GM12878 (cell line): ENCODE data around the gene OXCT2. TPM values are rescaled to one million over a fixed set of nuclear protein-coding genes. Genes with fewer than 3 reads are reported as not detected.
"Not testable (repeated sequence)": the region's sequence is repeated elsewhere in the genome, so short reads cannot be mapped to it uniquely, and the experiment has no call there.

Experiments used
- ATAC-seq: fragments of 200-7000 bp; cut with Tn5 transposase; 3 replicates; pipeline ENCODE4 v1.9.1; 2020; ENCODE audit warnings: mild to moderate bottlenecking, moderate library complexity
- BruUV-seq: library from RNA; stranded (reverse); fragments of 400-500 nt; replicated peaks from 2 replicates; lab custom pipeline; 2021; lab: Mats Ljungman, UMichigan
- CTCF ChIA-PET: fragments of 300-600 bp; sonication (Branson Sonifier 250); formaldehyde crosslinking; extraction: SDS; loops from one replicate; lab custom pipeline; 2021; ENCODE audit warnings: inconsistent platforms; lab: Yijun Ruan, JAX
- POLR2A ChIA-PET: fragments of 350-600 bp; formaldehyde crosslinking; extraction: SDS; loops from one replicate; lab custom pipeline; 2021; ENCODE audit warnings: inconsistent platforms; lab: Charles Lee
- RAD21 ChIA-PET: fragments of 300-600 bp; sonication (Branson Sonifier 250); formaldehyde crosslinking; loops from one replicate; lab custom pipeline; 2023; ENCODE audit warnings: antibody characterized with exemption; ENCODE audit not compliant: unreplicated experiment; lab: Charles Lee
- SMC1A ChIA-PET: fragments of 300-600 bp; sonication (Branson Sonifier 250); formaldehyde crosslinking; loops from one replicate; lab custom pipeline; 2023; ENCODE audit not compliant: unreplicated experiment, uncharacterized antibody; lab: Charles Lee
- DNase-seq: peaks from one replicate; pipeline ENCODE4 v3.0.0-alpha.2; 2011; ENCODE audit warnings: low read depth, low spot score
- FAIRE-seq: peaks from 3 replicates; lab custom pipeline; 2011; peaks lifted over from hg19 to GRCh38; lab: Jason Lieb, UNC
- H2AFZ ChIP-seq: 2 replicates; pipeline ENCODE4 v1.6.0; 2011; ENCODE audit warnings: low read depth, low read length, control low read depth; ENCODE audit not compliant: control insufficient read depth
- H3K27ac ChIP-seq: 2 replicates; pipeline ENCODE4 v1.5.1; 2011; ENCODE audit warnings: control low read depth; ENCODE audit not compliant: control insufficient read depth, insufficient read depth
- H3K27me3 ChIP-seq, 2 experiments: replicated peaks in 1 of 2; 2 replicates each; pipeline versions ENCODE4 v1.6.0 to v1.6.1; 2011; ENCODE audit warnings: low read length in 1 of 2; ENCODE audit not compliant: control insufficient read depth in 2 of 2, insufficient read depth in 2 of 2
- H3K36me3 ChIP-seq, 2 experiments: 2 replicates each; pipeline ENCODE4 v1.5.1; 2011; ENCODE audit warnings: low read length in 1 of 2; ENCODE audit not compliant: control insufficient read depth in 2 of 2, insufficient read depth in 2 of 2
- H3K4me1 ChIP-seq: 2 replicates; pipeline ENCODE4 v1.6.1; 2011; ENCODE audit warnings: mild to moderate bottlenecking, low read length, moderate library complexity, mixed read lengths; ENCODE audit not compliant: control insufficient read depth, insufficient read depth
- H3K4me2 ChIP-seq: 2 replicates; pipeline ENCODE4 v1.6.0; 2011; ENCODE audit warnings: control low read depth; ENCODE audit not compliant: control insufficient read depth, insufficient read depth
- H3K4me3 ChIP-seq: fragments of 200-600 bp; sonication (generic); 2 replicates; pipeline ENCODE4 v1.5.1; 2016
- H3K79me2 ChIP-seq: 2 replicates; pipeline ENCODE4 v1.6.0; 2011; ENCODE audit warnings: low read length; ENCODE audit not compliant: control insufficient read depth, insufficient read depth
- H3K9ac ChIP-seq: 2 replicates; pipeline ENCODE4 v1.8.0; 2011; ENCODE audit warnings: low read length, control low read depth, mixed read lengths; ENCODE audit not compliant: control insufficient read depth, insufficient read depth
- H3K9me3 ChIP-seq: replicated peaks from 3 replicates; pipeline ENCODE4 v1.5.1; 2011; ENCODE audit warnings: mild to moderate bottlenecking, low read length; ENCODE audit not compliant: control insufficient read depth, insufficient read depth
- H4K20me1 ChIP-seq: 2 replicates; pipeline ENCODE4 v1.6.0; 2011; ENCODE audit not compliant: control insufficient read depth, insufficient read depth
- WGBS: methylation state at CpG from one replicate; pipeline ENCODE4 v1.1.6; 2016; ENCODE audit warnings: low lambda C conversion rate; ENCODE audit not compliant: insufficient replicate concordance, insufficient coverage; ENCODE audit errors: missing lambda C conversion rate; 5-methylcytosine and 5-hydroxymethylcytosine counted together
- in situ Hi-C: fragments of 300-500 bp; cut with MboI; formaldehyde crosslinking; loops from 9 replicates; pipeline ENCODE4 v1.14.3; 2018; ENCODE audit warnings: mixed read lengths
- intact Hi-C: fragments of 100-400 bp; cut with micrococcal nuclease; formaldehyde crosslinking; loops from one replicate; pipeline ENCODE4 v1.14.2; 2022; ENCODE audit not compliant: unreplicated experiment
- polyA plus RNA-seq, 11 experiments: library from polyadenylated mRNA; depleted of rRNA in 4 of 11; unstranded in 6 of 11; stranded (reverse) in 5 of 11; fragments of >200 nt; fragmentation: Nextera tagmentation in 4 of 11; fragmentation: Illumina TruSeq in 1 of 11; extraction: Ambion mirVana in 4 of 11; extraction: Trizol in 1 of 11; gene quantifications; 1 replicate in 1 of 11; 2 replicates in 10 of 11; pipeline versions ENCODE4 v1.2.1 to v1.2.3, GENCODE V29; 2011 to 2016; ENCODE audit warnings: inconsistent platforms in 2 of 11, missing spikeins in 2 of 11, low read depth in 1 of 11
- total RNA-seq, 4 experiments: library from RNA; depleted of rRNA in 3 of 4; stranded (reverse); fragments of >200 nt in 3 of 4; fragmentation: Illumina TruSeq in 1 of 4; extraction: Trizol in 1 of 4; gene quantifications; 2 replicates each; pipeline versions ENCODE4 v1.2.1 to v1.2.3, GENCODE V29; 2013 to 2021

OXCT2 gene
- total and polyA plus RNA-seq, 10 of the 15 experiments (the other 5 are each of a cell fraction or from before 2014, with no cell fraction given): 0.06 to 1.9 (median 0.59) TPM

DNA sequence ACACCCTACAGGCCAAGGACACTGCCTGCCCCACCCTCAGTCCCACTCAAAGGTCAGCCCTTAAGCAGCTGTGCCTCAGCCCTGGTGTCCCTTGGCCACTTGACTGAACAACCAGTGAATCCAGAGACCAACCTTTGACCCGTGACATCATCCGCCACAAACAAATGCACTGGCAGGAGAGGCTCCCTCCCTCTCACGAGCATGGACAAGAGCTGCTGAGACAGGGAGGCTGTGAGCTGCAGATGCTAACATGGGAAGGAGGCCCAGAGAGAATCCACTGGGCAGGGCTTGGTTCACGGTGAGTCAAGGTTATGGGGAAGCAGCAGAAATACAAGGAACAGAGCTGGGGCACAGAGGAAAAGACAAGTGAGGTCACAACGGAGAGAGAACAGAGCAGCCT, 4.7 kb downstream of the OXCT2 start:
- SMC1A ChIA-PET, H3K4me3 ChIP-seq, H4K20me1 ChIP-seq, H3K9me3 ChIP-seq, RAD21 ChIA-PET, H3K27me3 ChIP-seq, H3K9ac ChIP-seq, DNase-seq, BruUV-seq, FAIRE-seq, H3K4me1 ChIP-seq, H3K27ac ChIP-seq, H3K79me2 ChIP-seq, H2AFZ ChIP-seq, ATAC-seq, CTCF ChIA-PET, in situ Hi-C loops, POLR2A ChIA-PET, H3K4me2 ChIP-seq, H3K36me3 ChIP-seq, intact Hi-C loops: not testable (repeated sequence)
- WGBS: 38% methylated on average over 1 of the region's 5 CpGs

DNA sequence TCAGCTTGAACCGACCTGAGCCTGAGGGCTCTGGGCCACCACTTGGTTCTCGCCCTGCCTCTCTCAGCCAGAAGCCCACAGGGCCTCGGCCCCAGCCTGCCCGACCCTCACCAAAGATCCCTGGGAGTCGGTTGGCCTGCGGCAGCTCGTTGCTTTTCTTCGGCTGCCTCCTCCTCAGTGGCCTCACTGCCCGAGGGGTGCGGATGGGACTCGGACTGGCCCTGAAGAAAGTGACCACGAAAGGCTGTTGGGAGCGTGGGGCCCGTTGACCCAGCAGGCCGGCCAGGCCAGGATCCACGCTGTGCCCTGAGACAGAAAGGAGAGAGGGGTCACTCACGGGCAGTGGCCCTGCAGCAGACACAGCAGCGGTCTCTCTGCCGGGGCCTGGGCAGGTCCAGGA, 6.6 kb downstream of the OXCT2 start:
- in situ Hi-C loops, H3K36me3 ChIP-seq, H3K4me3 ChIP-seq, BruUV-seq, RAD21 ChIA-PET, H3K9me3 ChIP-seq, ATAC-seq, H3K27ac ChIP-seq, SMC1A ChIA-PET, POLR2A ChIA-PET, FAIRE-seq, H4K20me1 ChIP-seq, H3K79me2 ChIP-seq, intact Hi-C loops, DNase-seq, CTCF ChIA-PET, H3K4me2 ChIP-seq, H2AFZ ChIP-seq, H3K4me1 ChIP-seq, H3K27me3 ChIP-seq, H3K9ac ChIP-seq: not testable (repeated sequence)
- 92% methylated on average over 8 of the region's 19 CpGs for WGBS

DNA sequence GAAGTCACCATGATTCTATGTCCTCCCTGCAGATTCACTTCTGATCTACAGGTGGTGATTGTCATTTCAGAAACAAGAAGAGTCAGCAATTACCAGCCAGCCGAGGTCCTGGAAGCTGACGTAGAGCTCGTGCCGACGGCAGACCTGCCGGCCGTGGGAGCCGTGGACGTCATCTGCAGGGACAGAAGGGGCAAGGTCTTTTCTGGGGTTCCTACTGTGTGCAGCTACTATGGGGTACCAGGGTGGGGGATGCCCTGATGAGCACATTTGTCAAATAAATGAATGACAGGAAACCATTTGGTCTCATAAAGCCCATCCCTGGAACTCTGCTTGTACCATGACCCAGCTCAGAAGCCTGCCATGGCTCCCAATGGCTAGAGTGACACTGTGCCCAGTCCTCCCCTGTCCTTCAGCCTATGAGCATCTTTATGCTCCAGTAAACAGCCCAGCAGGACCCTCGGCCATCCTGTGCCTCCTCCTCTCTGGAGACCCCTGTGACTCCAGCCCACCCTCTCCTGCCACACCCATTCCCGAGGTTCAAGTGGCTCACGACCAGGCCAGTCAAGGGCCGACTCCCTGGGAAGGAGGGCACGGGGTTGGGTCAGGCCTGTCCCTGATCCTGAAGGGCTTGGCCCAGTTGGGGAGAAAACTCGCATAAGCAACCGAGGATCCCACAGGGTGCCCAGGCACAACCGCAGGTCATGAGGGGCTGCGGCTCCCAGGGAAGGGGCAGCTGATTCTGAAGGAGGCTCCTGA, 7.4 kb downstream of the OXCT2 start:
- FAIRE-seq, in situ Hi-C loops, BruUV-seq, H3K4me3 ChIP-seq, POLR2A ChIA-PET, H3K27me3 ChIP-seq, H3K36me3 ChIP-seq, intact Hi-C loops, H3K9ac ChIP-seq, H3K4me2 ChIP-seq, H3K4me1 ChIP-seq, CTCF ChIA-PET, H3K27ac ChIP-seq, DNase-seq, ATAC-seq, H4K20me1 ChIP-seq, H3K9me3 ChIP-seq, H2AFZ ChIP-seq, H3K79me2 ChIP-seq, RAD21 ChIA-PET, SMC1A ChIA-PET: not testable (repeated sequence)
- 76% methylated on average over 15 of the region's 18 CpGs for WGBS
